MM.1S (cell line): ENCODE data around the gene NUAK1.

ENCODE experiments used
- DNase-seq: peaks from one replicate; pipeline ENCODE4 v3.0.0-alpha.2; 2015
- H2AFZ ChIP-seq: fragments of 300-600 bp; sonication (generic); 2 replicates; pipeline ENCODE4 v1.6.0; 2016; ENCODE audit warnings: antibody characterized with exemption, low read length
- H3F3A ChIP-seq: fragments of 300-600 bp; sonication (generic); 2 replicates; pipeline ENCODE4 v1.6.1; 2016; ENCODE audit warnings: mild to moderate bottlenecking, antibody characterized with exemption, low read length, moderate library complexity, mixed read lengths; ENCODE audit not compliant: insufficient read depth
- H3K27ac ChIP-seq: fragments of 300-600 bp; sonication (generic); 2 replicates; pipeline ENCODE4 v1.5.1; 2016; ENCODE audit warnings: mild to moderate bottlenecking, low read length
- H3K27me3 ChIP-seq: fragments of 300-600 bp; sonication (generic); replicated peaks from 2 replicates; pipeline ENCODE4 v1.6.0; 2016; ENCODE audit warnings: low read length; ENCODE audit not compliant: insufficient read depth
- H3K36me3 ChIP-seq: fragments of 300-600 bp; sonication (generic); replicated peaks from 2 replicates; pipeline ENCODE4 v1.6.1; 2016; ENCODE audit warnings: mild to moderate bottlenecking, low read length, mixed read lengths; ENCODE audit not compliant: insufficient read depth
- H3K4me1 ChIP-seq: fragments of 300-600 bp; sonication (generic); 2 replicates; pipeline ENCODE4 v1.6.1; 2016; ENCODE audit warnings: low read length, mixed read lengths
- H3K4me2 ChIP-seq: fragments of 300-600 bp; sonication (generic); 2 replicates; pipeline ENCODE4 v1.6.0; 2016; ENCODE audit warnings: low read depth, low read length
- H3K4me3 ChIP-seq: fragments of 300-600 bp; sonication (generic); 2 replicates; pipeline ENCODE4 v1.5.1; 2016; ENCODE audit warnings: low read length, mixed read lengths
- H3K79me2 ChIP-seq: fragments of 300-600 bp; sonication (generic); 2 replicates; pipeline ENCODE4 v1.6.1; 2016; ENCODE audit warnings: mixed run types, low read length, mixed read lengths
- H3K9ac ChIP-seq: fragments of 300-600 bp; sonication (generic); 2 replicates; pipeline ENCODE4 v1.6.1; 2016; ENCODE audit warnings: low read length, mixed read lengths
- H3K9me2 ChIP-seq: fragments of 300-600 bp; sonication (generic); replicated peaks from 2 replicates; pipeline ENCODE4 v1.6.1; 2016; ENCODE audit warnings: mild to moderate bottlenecking, low read length, mixed read lengths; ENCODE audit not compliant: insufficient read depth
- H3K9me3 ChIP-seq: fragments of 300-600 bp; sonication (generic); replicated peaks from 2 replicates; pipeline ENCODE4 v1.6.1; 2016; ENCODE audit warnings: mild to moderate bottlenecking, low read length, mixed read lengths; ENCODE audit not compliant: insufficient read depth
- H4K20me1 ChIP-seq: fragments of 300-600 bp; sonication (generic); 2 replicates; pipeline ENCODE4 v1.6.1; 2016; ENCODE audit warnings: mild to moderate bottlenecking, low read length, moderate library complexity, mixed read lengths; ENCODE audit not compliant: insufficient read depth
- EZH2 ChIP-seq: fragments of 300-600 bp; sonication (generic); optimal IDR thresholded peaks from 2 replicates; pipeline ENCODE3; 2017; ENCODE audit warnings: low read depth, mild to moderate bottlenecking, antibody characterized with exemption, low read length, mixed read lengths
- EZH2phosphoT487 ChIP-seq: fragments of 300-600 bp; sonication (generic); IDR thresholded peaks from 2 replicates; pipeline ENCODE4 v1.6.1; 2018; ENCODE audit warnings: antibody characterized with exemption, low read length
- TF ChIP-seq, protein P1 (sequence below): fragments of 300-600 bp; sonication (generic); IDR thresholded peaks from 2 replicates; pipeline ENCODE4 v1.5.1; 2016; ENCODE audit warnings: antibody characterized with exemption, low read length, mixed read lengths

NUAK1 gene

DNA sequence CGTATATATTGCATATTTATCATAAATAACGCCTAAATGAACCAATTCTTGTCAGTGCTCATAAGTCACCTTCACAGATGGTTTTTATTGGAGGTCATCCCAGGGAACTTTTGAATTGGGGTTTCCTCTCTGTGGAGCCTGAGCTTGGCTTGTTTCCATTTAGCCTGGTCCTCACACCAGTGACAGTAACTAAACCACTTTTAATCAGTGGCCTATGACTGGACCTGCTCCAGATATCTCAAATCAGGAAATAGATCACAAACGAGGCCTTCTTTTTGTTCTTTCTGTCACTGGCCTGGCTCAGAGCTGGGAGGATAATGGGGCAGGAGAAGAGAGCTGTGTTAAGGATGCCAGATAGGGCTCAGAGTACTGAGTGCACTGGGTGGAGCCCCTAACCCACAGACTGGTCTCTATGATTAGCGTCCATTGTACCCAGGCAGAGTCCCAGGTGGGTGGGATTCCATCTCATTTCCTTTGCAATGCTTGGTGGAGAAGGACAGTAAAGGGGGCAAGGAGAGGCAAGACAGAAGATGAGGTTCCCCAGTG lies 92.4 kb downstream of the NUAK1 start:
- H3K27ac ChIP-seq, result no peak overlapping the region
- no peak for DNase-seq
- 0 out of 2 replicates have a peak overlapping the region, but pooled peaks have one; percentile 10 for H3K4me2 ChIP-seq
- no peak overlapping the region for H3K9ac ChIP-seq
- no peaks in the 10 kb centered on the region for H3K9me3 ChIP-seq
- H4K20me1 ChIP-seq, result no peaks in the 10 kb centered on the region
- H2AFZ ChIP-seq, result no peak overlapping the region
- no peaks in the 10 kb centered on the region for H3K36me3 ChIP-seq
- H3K27me3 ChIP-seq, result no peaks in the 10 kb centered on the region
- peaks cover 14% of the 10 kb centered on the region for H3K4me1 ChIP-seq
- H3K9me2 ChIP-seq, result no peaks in the 10 kb centered on the region
- no peaks in the 10 kb centered on the region for H3K79me2 ChIP-seq
- no peak overlapping the region for H3K4me3 ChIP-seq
- TF ChIP-seq, protein P1, sequence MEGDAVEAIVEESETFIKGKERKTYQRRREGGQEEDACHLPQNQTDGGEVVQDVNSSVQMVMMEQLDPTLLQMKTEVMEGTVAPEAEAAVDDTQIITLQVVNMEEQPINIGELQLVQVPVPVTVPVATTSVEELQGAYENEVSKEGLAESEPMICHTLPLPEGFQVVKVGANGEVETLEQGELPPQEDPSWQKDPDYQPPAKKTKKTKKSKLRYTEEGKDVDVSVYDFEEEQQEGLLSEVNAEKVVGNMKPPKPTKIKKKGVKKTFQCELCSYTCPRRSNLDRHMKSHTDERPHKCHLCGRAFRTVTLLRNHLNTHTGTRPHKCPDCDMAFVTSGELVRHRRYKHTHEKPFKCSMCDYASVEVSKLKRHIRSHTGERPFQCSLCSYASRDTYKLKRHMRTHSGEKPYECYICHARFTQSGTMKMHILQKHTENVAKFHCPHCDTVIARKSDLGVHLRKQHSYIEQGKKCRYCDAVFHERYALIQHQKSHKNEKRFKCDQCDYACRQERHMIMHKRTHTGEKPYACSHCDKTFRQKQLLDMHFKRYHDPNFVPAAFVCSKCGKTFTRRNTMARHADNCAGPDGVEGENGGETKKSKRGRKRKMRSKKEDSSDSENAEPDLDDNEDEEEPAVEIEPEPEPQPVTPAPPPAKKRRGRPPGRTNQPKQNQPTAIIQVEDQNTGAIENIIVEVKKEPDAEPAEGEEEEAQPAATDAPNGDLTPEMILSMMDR, result no peak
- TF ChIP-seq EZH2phosphoT487 (no peak), EZH2 (no peak)
- H3F3A ChIP-seq, result no peaks in the 10 kb centered on the region

- no peak overlapping the region for H2AFZ ChIP-seq
- TF ChIP-seq EZH2 (no peak), EZH2phosphoT487 (no peak)
- TF ChIP-seq, protein P1, result no peak
Measured at GRCh38 chr12:106045251-106045674, 93.5 kb downstream of the NUAK1 start.

DNA sequence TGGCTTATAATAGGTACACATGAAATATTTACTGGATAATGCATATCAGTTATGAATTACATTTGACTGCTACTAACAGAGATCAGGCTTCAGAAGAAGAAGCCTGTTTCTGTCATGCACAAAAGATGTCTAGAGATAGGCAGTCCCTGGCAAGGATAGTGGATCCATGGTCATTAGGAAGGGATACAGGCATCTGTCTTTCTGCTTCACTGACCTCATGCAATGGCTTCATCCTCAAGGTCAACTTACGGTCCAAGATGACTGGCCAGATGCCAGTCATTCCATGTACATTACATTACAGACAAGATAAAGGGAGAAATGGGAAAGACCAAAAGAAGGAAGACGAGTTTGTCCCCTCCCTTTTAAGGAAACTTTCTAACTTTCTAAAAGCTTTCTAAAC lies 94.0 kb downstream of the NUAK1 start:
- Histone ChIP-seq H3K79me2 (no peaks in the 10 kb centered on the region), H3K4me2 (no peak overlapping the region), H3K4me3 (no peak overlapping the region), H3K4me1 (peaks cover 14% of the 10 kb centered on the region), H3K9me2 (no peaks in the 10 kb centered on the region), H4K20me1 (no peaks in the 10 kb centered on the region), H3K9ac (no peak overlapping the region), H2AFZ (no peak overlapping the region), H3K36me3 (no peaks in the 10 kb centered on the region), H3K9me3 (no peaks in the 10 kb centered on the region), H3K27me3 (no peaks in the 10 kb centered on the region), H3K27ac (no peak overlapping the region), H3F3A (no peaks in the 10 kb centered on the region)
- DNase-seq, result no peak
- no peak for TF ChIP-seq EZH2
- no peak for TF ChIP-seq EZH2phosphoT487
- TF ChIP-seq, protein P1, result no peak

More at GRCh38 chr12:106045251-106045674, 93.5 kb downstream of the NUAK1 start:
- Histone ChIP-seq H3K4me3 (no peak overlapping the region), H3K36me3 (no peaks in the 10 kb centered on the region), H4K20me1 (no peaks in the 10 kb centered on the region), H3K4me2 (no peak overlapping the region), H3K27me3 (no peaks in the 10 kb centered on the region), H3K9ac (no peak overlapping the region), H3K79me2 (no peaks in the 10 kb centered on the region), H3K9me2 (no peaks in the 10 kb centered on the region), H3K4me1 (peaks cover 14% of the 10 kb centered on the region), H3F3A (no peaks in the 10 kb centered on the region), H3K9me3 (no peaks in the 10 kb centered on the region), H3K27ac (no peak overlapping the region)
- DNase-seq, result no peak
